Measurements from ENCODE around the gene ARAP3.
"Not testable (repeated sequence)": the region's sequence is repeated elsewhere in the genome, so short reads cannot be mapped to it uniquely, and the experiment has no call there.

ARAP3 gene, protein sequence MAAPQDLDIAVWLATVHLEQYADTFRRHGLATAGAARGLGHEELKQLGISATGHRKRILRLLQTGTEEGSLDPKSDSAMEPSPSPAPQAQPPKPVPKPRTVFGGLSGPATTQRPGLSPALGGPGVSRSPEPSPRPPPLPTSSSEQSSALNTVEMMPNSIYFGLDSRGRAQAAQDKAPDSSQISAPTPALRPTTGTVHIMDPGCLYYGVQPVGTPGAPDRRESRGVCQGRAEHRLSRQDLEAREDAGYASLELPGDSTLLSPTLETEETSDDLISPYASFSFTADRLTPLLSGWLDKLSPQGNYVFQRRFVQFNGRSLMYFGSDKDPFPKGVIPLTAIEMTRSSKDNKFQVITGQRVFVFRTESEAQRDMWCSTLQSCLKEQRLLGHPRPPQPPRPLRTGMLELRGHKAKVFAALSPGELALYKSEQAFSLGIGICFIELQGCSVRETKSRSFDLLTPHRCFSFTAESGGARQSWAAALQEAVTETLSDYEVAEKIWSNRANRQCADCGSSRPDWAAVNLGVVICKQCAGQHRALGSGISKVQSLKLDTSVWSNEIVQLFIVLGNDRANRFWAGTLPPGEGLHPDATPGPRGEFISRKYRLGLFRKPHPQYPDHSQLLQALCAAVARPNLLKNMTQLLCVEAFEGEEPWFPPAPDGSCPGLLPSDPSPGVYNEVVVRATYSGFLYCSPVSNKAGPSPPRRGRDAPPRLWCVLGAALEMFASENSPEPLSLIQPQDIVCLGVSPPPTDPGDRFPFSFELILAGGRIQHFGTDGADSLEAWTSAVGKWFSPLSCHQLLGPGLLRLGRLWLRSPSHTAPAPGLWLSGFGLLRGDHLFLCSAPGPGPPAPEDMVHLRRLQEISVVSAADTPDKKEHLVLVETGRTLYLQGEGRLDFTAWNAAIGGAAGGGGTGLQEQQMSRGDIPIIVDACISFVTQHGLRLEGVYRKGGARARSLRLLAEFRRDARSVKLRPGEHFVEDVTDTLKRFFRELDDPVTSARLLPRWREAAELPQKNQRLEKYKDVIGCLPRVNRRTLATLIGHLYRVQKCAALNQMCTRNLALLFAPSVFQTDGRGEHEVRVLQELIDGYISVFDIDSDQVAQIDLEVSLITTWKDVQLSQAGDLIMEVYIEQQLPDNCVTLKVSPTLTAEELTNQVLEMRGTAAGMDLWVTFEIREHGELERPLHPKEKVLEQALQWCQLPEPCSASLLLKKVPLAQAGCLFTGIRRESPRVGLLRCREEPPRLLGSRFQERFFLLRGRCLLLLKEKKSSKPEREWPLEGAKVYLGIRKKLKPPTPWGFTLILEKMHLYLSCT (N-terminal part only)

DNA sequence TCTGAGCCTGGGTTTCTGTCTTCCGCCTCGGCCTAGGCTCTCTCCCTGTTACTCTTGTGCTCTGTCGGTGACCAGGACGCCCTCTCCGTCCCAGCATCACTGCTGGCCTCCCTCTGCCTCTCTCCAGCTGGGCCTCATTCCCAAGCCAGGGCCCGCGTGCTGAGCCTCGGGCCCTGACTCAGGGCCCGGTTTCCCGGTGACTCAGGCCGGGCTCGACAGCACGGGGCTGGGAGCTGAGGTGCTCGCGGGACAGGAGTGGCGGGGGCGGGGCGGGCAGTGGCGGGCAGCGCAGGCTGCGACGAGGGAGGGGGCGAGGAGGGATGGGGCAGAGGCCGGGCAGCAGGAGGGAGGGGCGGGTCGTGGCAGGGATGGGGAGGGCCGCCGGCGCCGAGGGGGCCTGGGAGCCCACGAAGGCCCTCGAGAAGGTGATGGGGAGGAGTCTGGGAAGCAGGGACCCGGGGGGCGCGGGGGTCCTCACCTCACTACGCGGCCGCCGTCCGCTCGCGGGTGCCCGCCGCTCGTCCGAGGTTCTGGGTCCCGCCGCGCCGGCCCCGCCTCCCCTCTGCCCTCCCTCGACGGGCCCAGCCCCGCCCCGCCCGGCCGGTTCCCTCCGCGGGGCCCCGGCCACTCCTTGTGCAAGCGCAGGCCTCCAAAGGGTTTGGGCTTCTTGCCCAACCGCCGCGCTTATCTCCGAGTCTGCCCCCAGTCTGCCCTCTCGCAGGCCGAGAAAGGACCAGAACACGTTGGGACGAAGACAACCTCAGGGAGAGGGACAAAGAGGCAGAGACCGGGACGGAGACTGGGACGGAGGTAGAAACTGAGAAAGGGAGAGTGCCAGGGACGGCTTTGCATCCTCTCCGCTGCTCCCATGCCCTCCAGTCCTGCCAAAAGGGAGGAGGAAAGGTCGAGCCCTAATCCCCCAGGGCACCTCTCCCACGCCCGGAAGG, at the start of gene ARAP3:
TSS of gene ARAP3 (minus strand) at position 536 of the 947 bp plus-strand sequence. CDS start 1,744 bp downstream, outside the sequence.
- Histone ChIP-seq H3K9ac (ENCODE audit: low read length in 5 of 5) (peak within 1 kb of the TSS in 4 of 5 donors; percentile 16 to 93 (median 76)), H3K36me3 (ENCODE audit: control insufficient read depth in 5 of 5, insufficient read depth in 5 of 5, low read length in 5 of 5) (peaks cover 0 to 10% (median 0%) of the 10 kb centered on the region in 5 donors), H3K4me1 (ENCODE audit: control insufficient read depth in 5 of 5, insufficient read depth in 5 of 5, low read length in 5 of 5) (peaks cover 3 to 54% (median 21%) of the 10 kb centered on the region in 5 donors), H3K9me3 (ENCODE audit: control insufficient read depth in 5 of 5, low read length in 5 of 5) (no peaks in the 10 kb centered on the region), H3K4me3 (ENCODE audit: low read depth in 1 of 5, low read length in 5 of 5) (peak within 1 kb of the TSS; percentile 50 to 74 (median 67)), H3K27ac (ENCODE audit: low read depth, low read length) (peak within 1 kb of the TSS; percentile 87), H3K27me3 (ENCODE audit: control insufficient read depth in 5 of 5, insufficient read depth in 4 of 5, low read length in 5 of 5) (peaks cover 0 to 4% (median 0%) of the 10 kb centered on the region in 5 donors)

- H3K9ac ChIP-seq (ENCODE audit: low read length in 5 of 5) = no peak overlapping the region
- H3K27ac ChIP-seq (ENCODE audit: low read depth, low read length) = no peak overlapping the region
- H3K4me3 ChIP-seq (ENCODE audit: low read depth in 1 of 5, low read length in 5 of 5) = no peak overlapping the region
- peaks cover 2 to 29% (median 5%) of the 10 kb centered on the region in 5 donors for H3K4me1 ChIP-seq (ENCODE audit: control insufficient read depth in 5 of 5, insufficient read depth in 5 of 5, low read length in 5 of 5)
- peaks cover 0 to 3% (median 0%) of the 10 kb centered on the region in 5 donors for H3K27me3 ChIP-seq (ENCODE audit: control insufficient read depth in 5 of 5, insufficient read depth in 4 of 5, low read length in 5 of 5)
- H3K36me3 ChIP-seq (ENCODE audit: control insufficient read depth in 5 of 5, insufficient read depth in 5 of 5, low read length in 5 of 5) = no peaks in the 10 kb centered on the region
- no peaks in the 10 kb centered on the region for H3K9me3 ChIP-seq (ENCODE audit: control insufficient read depth in 5 of 5, low read length in 5 of 5)
These were observed 47.5 kb upstream of the ARAP3 start for GRCh38 chr5:141729387-141730006.

DNA sequence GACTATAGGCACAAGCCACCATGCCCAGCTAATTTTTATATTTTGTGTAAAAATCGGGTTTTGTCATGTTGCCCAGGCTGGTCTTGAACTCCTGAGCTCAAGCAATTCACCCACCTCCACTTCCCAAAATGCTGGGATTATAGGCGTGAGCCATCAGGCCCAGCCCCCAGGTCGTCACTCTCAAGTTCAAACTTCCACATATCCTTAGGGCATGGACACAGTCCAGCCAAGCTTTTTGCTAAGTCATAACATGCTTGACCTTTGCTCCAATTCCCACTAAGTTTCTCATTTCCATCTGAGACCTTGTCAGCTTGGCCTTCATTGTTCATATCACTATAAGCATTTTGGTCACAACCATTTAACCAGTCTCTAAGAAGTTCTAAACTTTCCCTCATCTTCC, 43.9 kb upstream of the ARAP3 start:
- Histone ChIP-seq H3K9ac (ENCODE audit: low read length in 5 of 5) (no peak overlapping the region), H3K4me1 (ENCODE audit: control insufficient read depth in 5 of 5, insufficient read depth in 5 of 5, low read length in 5 of 5) (peaks cover 2 to 26% (median 5%) of the 10 kb centered on the region in 5 donors), H3K4me3 (ENCODE audit: low read depth in 1 of 5, low read length in 5 of 5) (no peak overlapping the region), H3K27me3 (ENCODE audit: control insufficient read depth in 5 of 5, insufficient read depth in 4 of 5, low read length in 5 of 5) (peaks cover 0 to 3% (median 0%) of the 10 kb centered on the region in 5 donors), H3K9me3 (ENCODE audit: control insufficient read depth in 5 of 5, low read length in 5 of 5) (peaks cover 0 to 4% (median 0%) of the 10 kb centered on the region in 5 donors), H3K27ac (ENCODE audit: low read depth, low read length) (no peak overlapping the region), H3K36me3 (ENCODE audit: control insufficient read depth in 5 of 5, insufficient read depth in 5 of 5, low read length in 5 of 5) (no peaks in the 10 kb centered on the region)

- H3K9ac ChIP-seq (ENCODE audit: low read length in 5 of 5); H3K9me3 ChIP-seq (ENCODE audit: control insufficient read depth in 5 of 5, low read length in 5 of 5); H3K36me3 ChIP-seq (ENCODE audit: control insufficient read depth in 5 of 5, insufficient read depth in 5 of 5, low read length in 5 of 5); H3K4me3 ChIP-seq (ENCODE audit: low read depth in 1 of 5, low read length in 5 of 5); H3K27me3 ChIP-seq (ENCODE audit: control insufficient read depth in 5 of 5, insufficient read depth in 4 of 5, low read length in 5 of 5); H3K27ac ChIP-seq (ENCODE audit: low read depth, low read length): not testable (repeated sequence)
- H3K4me1 ChIP-seq (ENCODE audit: control insufficient read depth in 5 of 5, insufficient read depth in 5 of 5, low read length in 5 of 5) = peaks cover 2 to 20% (median 5%) of the 10 kb centered on the region in 5 donors
These were observed 43.1 kb upstream of the ARAP3 start for GRCh38 chr5:141725174-141725573.

DNA sequence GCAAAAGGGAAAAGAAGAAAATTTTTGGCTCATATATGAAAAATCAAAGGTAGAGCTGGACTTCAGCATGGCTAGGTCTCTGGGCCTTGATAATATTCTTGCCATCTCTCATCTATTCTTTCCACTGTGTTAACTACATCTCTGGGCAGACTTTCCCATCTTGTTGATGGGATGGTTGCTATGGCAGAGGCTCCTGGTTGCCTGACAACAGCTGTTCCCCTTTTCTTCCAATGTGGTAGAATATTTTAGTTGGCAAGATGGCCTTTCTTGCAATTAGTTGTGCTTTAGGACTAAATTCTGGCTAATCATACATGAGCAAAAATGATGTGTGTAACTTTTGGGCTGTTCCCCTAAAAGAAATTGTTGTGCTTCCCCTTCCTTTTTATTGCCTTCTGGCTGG, 40.2 kb upstream of the ARAP3 start:
- no peaks in the 10 kb centered on the region for H3K36me3 ChIP-seq (ENCODE audit: control insufficient read depth in 5 of 5, insufficient read depth in 5 of 5, low read length in 5 of 5)
- peaks cover 3 to 5% (median 3%) of the 10 kb centered on the region in 5 donors for H3K27me3 ChIP-seq (ENCODE audit: control insufficient read depth in 5 of 5, insufficient read depth in 4 of 5, low read length in 5 of 5)
- H3K9ac ChIP-seq (ENCODE audit: low read length in 5 of 5) = no peak overlapping the region
- no peak overlapping the region for H3K4me3 ChIP-seq (ENCODE audit: low read depth in 1 of 5, low read length in 5 of 5)
- H3K27ac ChIP-seq (ENCODE audit: low read depth, low read length) = no peak overlapping the region
- peaks cover 0 to 6% (median 5%) of the 10 kb centered on the region in 5 donors for H3K4me1 ChIP-seq (ENCODE audit: control insufficient read depth in 5 of 5, insufficient read depth in 5 of 5, low read length in 5 of 5)
- H3K9me3 ChIP-seq (ENCODE audit: control insufficient read depth in 5 of 5, low read length in 5 of 5) = peaks cover 0 to 4% (median 0%) of the 10 kb centered on the region in 5 donors

GRCh38 chr5:141717043-141717442, 35.0 kb upstream of the ARAP3 start:
- Histone ChIP-seq H3K9ac (ENCODE audit: low read length in 5 of 5) (no peak overlapping the region), H3K9me3 (ENCODE audit: control insufficient read depth in 5 of 5, low read length in 5 of 5) (peaks cover 0 to 4% (median 0%) of the 10 kb centered on the region in 5 donors), H3K4me1 (ENCODE audit: control insufficient read depth in 5 of 5, insufficient read depth in 5 of 5, low read length in 5 of 5) (peaks cover 0 to 32% (median 6%) of the 10 kb centered on the region in 5 donors), H3K27me3 (ENCODE audit: control insufficient read depth in 5 of 5, insufficient read depth in 4 of 5, low read length in 5 of 5) (peaks cover 3 to 11% (median 5%) of the 10 kb centered on the region in 5 donors), H3K27ac (ENCODE audit: low read depth, low read length) (no peak overlapping the region), H3K36me3 (ENCODE audit: control insufficient read depth in 5 of 5, insufficient read depth in 5 of 5, low read length in 5 of 5) (no peaks in the 10 kb centered on the region), H3K4me3 (ENCODE audit: low read depth in 1 of 5, low read length in 5 of 5) (no peak overlapping the region)

DNA sequence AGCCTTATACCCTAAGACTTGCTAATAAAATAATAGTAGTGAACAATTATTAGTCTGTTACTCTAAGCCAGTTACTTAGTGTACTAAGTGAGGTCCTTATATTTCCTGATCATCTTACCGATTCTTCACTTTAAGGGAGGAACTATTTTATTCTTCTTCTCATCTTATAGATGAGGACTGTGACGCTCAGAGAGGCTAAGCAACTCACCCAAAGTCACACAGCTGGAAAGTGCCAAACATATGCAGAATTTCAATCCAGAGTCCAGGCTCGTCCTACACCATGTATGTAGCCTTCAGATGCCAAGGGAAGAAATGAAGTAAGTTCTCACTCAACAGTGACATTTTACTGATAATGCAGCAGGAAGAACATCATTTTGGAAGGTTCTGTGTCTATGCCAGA, 34.4 kb upstream of the ARAP3 start:
- Histone ChIP-seq H3K27me3 (ENCODE audit: control insufficient read depth in 5 of 5, insufficient read depth in 4 of 5, low read length in 5 of 5) (peaks cover 3 to 15% (median 6%) of the 10 kb centered on the region in 5 donors), H3K27ac (ENCODE audit: low read depth, low read length) (no peak overlapping the region), H3K36me3 (ENCODE audit: control insufficient read depth in 5 of 5, insufficient read depth in 5 of 5, low read length in 5 of 5) (no peaks in the 10 kb centered on the region), H3K4me1 (ENCODE audit: control insufficient read depth in 5 of 5, insufficient read depth in 5 of 5, low read length in 5 of 5) (peaks cover 0 to 32% (median 6%) of the 10 kb centered on the region in 5 donors), H3K4me3 (ENCODE audit: low read depth in 1 of 5, low read length in 5 of 5) (no peak overlapping the region), H3K9me3 (ENCODE audit: control insufficient read depth in 5 of 5, low read length in 5 of 5) (peaks cover 0 to 4% (median 0%) of the 10 kb centered on the region in 5 donors), H3K9ac (ENCODE audit: low read length in 5 of 5) (no peak overlapping the region)

DNA sequence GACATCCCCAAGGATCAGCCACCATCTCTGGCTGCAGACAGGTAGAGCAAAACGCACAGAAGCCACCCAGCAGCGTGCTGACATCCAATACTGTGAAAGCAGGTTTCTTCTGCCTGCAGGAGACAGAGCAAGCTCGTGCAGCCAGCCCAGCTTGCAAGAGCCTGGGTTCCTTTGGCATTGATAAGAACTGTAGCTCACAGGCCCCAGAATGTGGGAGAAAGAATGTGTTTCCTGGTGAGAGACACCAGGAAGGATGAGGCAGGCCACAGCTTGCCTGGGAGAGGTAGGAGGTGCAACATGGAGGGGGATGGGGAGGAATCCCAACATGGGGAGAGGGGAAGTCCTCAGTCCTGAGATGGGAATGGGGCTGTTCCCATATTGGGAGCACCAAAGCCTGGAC, 34.0 kb upstream of the ARAP3 start:
- peaks cover 0 to 32% (median 6%) of the 10 kb centered on the region in 5 donors for H3K4me1 ChIP-seq (ENCODE audit: control insufficient read depth in 5 of 5, insufficient read depth in 5 of 5, low read length in 5 of 5)

More for the DNA sequence above, 34.0 kb upstream of the ARAP3 start:
- Histone ChIP-seq H3K27ac (ENCODE audit: low read depth, low read length) (no peak overlapping the region), H3K4me3 (ENCODE audit: low read depth in 1 of 5, low read length in 5 of 5) (no peak overlapping the region), H3K27me3 (ENCODE audit: control insufficient read depth in 5 of 5, insufficient read depth in 4 of 5, low read length in 5 of 5) (peaks cover 3 to 16% (median 7%) of the 10 kb centered on the region in 5 donors), H3K9me3 (ENCODE audit: control insufficient read depth in 5 of 5, low read length in 5 of 5) (peaks cover 0 to under 1% (median 0%) of the 10 kb centered on the region in 5 donors), H3K36me3 (ENCODE audit: control insufficient read depth in 5 of 5, insufficient read depth in 5 of 5, low read length in 5 of 5) (no peaks in the 10 kb centered on the region), H3K9ac (ENCODE audit: low read length in 5 of 5) (no peak overlapping the region)
